Stimulated activated CD4-positive, alpha-beta T cell treated with anti-CD3 and anti-CD28 coated beads, Interleukin-1b, Interleukin-23, amount 100 ng/mL, for 48 hours (primary cell): ENCODE measurements around the gene TGM5.
"Not testable (repeated sequence)": the region's sequence is repeated elsewhere in the genome, so short reads cannot be mapped to it uniquely, and the experiment has no call there.

Source experiments
- DNase-seq: peaks from one replicate; pipeline ENCODE4 v3.0.0-alpha.2; 2020

TGM5 gene

GRCh38 chr15:43274136-43274535, 7.4 kb upstream of the TGM5 start:
- DNase-seq: no peak

GRCh38 chr15:43273243-43273642, 6.5 kb upstream of the TGM5 start:
- DNase-seq: no peak

DNA sequence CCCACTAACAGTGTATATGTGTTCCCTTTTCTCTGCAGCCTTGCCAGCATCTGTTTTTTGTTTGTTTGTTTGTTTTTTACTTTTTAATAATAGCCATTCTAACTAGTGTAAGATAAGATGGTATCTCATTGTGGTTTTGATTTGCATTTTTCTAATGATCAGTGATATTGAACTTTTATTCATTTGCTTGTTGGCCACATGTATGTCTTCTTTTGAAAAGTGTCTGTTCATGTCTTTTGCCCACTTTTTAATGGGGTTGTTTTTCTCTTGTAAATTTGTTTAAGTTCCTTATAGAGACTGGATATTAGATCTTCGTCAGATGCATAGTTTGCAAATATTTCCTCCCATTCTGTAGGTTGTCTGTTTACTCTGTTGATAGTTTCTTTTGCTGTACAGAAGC, 5.2 kb upstream of the TGM5 start:
- not testable (repeated sequence) for DNase-seq

DNA sequence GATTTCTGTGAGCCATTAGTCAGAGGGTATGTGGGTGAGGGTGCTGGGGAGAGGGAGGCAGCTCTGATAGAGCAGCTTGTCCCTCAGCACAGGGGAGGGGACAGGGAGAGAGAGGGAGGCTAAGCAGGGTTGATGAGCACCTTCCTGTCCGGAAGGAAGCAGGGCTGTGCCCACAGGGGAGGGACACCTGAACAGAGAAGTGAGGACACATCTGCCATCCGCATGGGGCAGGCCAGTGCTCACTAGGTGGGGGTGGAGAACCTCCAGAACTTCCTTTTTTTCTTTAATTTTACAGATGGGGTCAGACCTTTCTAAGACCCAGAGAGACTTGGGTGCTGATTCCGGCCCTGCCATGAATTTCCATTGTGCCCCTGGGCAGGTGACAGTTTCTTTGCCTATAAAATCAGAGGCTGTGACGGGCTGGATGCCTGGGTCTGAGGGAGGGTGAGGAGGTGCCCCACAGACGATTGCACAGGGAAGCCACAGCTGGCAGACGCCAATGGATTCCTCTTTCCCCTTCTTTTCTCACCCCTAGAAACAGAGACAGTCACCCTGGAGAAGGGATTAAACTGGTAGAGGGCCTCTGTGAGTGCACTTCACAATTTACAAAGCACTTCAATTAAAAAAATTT, 4.1 kb upstream of the TGM5 start:
- no peak for DNase-seq

DNA sequence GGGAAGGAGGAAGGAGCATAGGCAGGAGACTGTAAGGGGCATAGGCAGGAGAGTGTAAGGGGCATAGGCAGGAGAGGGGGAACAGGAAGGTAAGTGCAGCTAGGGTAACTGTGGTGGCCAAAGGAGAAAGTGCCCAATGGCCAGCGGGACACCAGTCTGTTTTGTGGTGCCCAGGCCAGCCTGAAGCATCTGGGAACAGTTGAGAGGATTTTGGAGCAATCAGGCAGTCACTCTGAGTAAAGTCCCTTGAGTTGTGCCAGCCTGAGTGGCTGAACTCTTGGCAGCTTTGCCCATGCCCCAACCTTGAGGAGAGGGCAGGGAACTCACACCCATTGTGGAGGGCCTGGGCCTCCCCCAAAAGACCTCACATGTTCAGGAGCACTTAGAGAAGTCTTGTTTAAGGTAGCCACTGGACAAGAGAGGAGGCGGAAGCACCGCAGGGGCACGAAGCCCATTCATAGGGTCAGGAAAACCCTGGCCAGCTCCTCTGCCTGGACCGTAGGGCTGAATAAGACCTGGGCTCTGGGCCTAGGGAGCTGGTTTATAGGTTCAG, 3.5 kb upstream of the TGM5 start:
- DNase-seq: no peak

GRCh38 chr15:43268111-43269105, 1.7 kb upstream of the TGM5 start:
- DNase-seq: no peak

- no peak for DNase-seq
These were observed 711 bp upstream of the TGM5 start for GRCh38 chr15:43267439-43267838.

DNA sequence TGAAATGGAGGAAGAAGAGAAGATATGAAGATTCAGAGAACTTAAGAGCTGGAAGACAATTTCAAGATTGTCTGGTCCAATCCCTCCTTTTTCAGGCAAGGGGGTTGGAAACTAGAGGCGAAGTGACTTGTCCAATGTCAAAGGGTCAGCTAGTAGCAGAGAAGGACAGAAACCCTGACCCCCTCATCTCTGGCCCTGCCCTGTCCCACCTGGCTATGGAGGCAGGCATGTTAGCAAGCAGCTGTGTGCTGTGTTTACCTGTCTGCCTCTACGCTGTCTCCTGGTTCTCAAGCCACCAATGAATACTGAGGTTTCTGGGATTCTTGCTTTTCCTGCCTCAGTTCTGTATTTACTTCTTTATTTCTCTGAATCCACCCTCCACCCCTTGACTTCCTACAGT, 342 bp downstream of the TGM5 start:
- no peak for DNase-seq

- DNase-seq: no peak
These were observed 6.6 kb downstream of the TGM5 start for GRCh38 chr15:43260011-43260615.

GRCh38 chr15:43258781-43259180, 7.9 kb downstream of the TGM5 start:
- DNase-seq: no peak

- no peak for DNase-seq
These were observed 10.4 kb downstream of the TGM5 start for GRCh38 chr15:43256341-43256740.

GRCh38 chr15:43255376-43255775, 11.4 kb downstream of the TGM5 start:
- DNase-seq: no peak

DNA sequence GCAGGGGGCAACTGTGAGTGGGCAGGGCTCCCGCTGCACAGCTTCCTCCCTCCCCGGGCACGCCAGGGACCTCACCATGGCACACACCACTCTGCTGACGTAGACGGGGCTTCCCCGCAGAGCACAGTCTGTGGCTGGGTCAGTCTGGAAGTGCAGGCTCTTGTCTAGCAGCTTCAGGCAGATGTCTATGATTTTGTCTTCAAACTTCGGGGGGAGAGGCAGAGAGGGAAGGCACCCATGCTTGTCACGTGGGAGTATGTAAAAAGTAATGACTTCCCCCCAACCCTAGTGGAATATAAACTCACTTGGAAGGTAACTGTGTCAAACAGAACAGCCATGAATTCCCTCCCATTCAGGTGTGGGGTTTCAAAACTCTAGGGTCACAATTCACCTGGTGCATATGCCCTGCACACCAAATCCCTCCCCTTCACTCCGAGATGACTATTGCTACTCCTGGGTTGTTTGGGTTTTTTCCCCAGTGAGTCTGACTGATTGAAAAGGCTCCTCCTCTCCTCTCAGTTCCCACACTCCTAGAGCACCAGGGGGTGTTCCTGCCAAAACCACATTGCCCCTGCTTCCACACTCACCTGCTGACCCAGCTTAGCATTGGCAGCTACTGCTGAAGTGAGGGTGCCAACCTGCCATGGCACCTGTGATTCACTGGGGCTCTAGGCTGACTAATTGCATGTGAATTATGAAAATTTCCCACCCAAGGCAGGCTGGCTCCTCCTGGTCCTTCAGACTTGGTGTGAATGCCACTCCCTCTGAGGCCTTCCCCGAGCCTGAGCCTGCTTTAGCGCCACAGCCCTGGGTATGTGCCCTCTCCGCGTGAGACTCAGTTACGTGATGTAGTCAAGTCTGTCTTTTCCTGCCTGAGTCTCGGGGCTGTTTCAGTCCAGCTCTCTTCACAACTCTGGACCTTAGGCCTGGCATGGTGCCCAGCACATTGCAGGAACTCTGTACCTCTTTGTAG, 13.0 kb downstream of the TGM5 start:
- DNase-seq: peak; percentile 52

GRCh38 chr15:43251871-43252250, 14.9 kb downstream of the TGM5 start:
- peak; percentile 44 for DNase-seq

DNA sequence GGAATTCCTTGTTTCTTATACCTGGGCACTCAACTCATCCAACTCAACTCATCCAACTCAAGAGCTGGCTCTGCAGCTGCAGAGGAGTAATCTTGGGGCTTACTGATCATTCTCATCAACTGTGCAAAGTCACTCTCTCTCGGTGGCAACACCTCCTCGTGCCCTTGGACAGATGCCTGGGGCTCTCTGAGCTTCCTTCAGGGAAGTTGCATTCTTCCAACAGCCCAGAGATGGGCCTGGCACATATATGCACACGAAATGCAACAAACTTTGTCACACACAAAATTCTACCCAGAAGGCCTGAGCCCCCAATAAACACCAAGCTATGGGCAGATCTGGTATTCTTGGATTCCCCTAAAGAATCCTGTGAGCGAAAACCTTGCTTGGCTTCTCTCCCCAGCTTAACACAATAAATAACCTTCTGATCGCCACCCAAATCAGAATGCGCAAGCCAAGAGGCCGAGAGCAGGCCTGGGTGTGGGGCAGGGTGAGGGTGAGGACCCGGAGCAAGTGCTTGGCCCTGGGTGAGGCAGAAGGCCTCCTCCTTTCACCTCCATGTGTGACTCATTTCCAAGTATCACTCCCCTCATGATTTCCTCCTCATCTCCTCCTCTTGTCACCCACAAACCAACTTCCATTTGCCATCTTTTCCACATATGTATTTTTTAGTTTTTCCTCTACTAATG, 15.4 kb downstream of the TGM5 start:
- DNase-seq: no peak

- no peak for DNase-seq
These were observed 15.9 kb downstream of the TGM5 start for GRCh38 chr15:43250785-43251184.

DNA sequence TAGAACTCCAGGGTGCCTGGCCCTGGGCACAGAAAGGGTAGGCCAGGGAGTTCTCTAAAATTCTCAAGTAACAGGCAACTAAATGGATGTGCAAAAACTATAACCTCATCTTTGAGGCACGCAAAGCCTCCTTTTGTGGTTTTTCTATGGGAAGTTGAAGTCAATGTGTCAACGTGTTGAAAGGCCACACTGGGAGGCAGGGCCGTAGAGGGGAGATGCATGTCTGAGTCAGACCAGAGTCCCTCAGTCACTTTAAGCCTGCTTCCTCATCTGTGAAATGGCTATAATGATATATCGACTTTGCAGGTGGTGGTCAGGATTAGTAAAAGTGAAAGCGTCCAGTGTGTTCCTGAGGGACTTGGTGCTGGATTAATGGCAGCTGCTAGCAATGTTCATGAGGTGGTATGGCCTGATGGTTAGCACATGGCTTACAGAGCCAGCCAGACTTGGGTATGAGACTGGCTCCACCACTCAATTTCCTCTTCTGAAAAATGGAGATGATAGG, 17.0 kb downstream of the TGM5 start:
- peak; percentile 44 for DNase-seq

DNA sequence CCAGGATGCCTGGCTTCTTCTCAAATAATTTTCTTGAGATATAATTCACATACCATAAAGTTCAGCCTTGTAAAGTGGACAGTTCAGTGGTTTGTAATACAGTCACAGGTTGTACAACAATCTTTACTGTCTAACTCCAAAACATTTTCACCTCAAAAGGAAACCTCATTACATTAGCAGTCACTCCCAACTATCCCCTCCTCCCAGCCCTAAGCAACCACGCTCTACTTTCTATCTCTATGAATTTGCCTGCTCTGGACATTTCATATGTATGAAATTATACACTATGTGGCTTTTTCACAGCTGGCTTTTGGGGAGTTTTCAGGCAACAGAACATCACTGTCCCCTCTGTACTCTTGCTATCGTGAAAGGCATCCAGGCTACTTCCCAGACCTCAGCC, 17.5 kb downstream of the TGM5 start:
- DNase-seq: no peak

DNA sequence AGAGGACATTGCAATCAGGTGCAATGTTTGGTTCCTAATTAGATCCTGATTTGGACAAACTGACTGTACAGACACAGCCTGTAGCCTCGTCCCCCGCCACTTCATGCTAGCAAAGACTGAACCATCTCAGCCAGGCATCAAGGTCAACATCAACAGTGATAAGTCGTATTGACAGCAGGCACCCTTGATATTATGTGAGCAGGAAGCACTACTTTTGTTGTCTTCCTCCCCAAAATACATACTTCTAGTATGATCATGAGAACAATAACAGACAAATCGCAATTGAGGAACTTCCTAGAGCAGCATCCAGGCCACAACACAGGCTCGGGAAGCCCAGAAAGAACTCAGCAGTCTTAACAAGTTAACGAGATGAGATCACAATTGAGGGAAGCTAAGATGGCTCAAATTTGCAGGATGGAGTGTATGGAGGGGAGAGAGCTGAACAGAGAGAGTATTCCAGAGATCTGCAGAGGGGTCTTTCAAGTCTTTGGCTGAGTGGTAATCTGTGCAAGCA, 20.4 kb downstream of the TGM5 start:
- DNase-seq: no peak

DNA sequence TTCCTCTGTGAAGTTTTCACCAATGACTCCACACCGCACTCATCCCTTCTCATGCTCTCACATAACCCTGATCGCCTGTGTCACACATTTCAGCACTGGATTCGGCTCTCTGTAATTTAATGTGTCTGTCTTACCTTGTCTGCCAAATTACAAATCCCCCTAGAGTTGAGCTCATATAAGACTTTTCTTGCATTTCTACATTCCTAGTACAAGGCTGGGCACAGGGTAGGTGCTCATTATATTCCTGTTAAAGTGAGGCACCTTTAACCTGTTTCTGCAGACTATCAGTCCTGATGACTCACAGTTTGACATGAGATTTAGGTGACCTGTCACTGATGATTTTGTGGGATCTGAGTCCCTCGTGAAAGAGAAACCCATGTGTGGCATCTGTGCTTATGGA, 22.6 kb downstream of the TGM5 start:
- DNase-seq: no peak

DNA sequence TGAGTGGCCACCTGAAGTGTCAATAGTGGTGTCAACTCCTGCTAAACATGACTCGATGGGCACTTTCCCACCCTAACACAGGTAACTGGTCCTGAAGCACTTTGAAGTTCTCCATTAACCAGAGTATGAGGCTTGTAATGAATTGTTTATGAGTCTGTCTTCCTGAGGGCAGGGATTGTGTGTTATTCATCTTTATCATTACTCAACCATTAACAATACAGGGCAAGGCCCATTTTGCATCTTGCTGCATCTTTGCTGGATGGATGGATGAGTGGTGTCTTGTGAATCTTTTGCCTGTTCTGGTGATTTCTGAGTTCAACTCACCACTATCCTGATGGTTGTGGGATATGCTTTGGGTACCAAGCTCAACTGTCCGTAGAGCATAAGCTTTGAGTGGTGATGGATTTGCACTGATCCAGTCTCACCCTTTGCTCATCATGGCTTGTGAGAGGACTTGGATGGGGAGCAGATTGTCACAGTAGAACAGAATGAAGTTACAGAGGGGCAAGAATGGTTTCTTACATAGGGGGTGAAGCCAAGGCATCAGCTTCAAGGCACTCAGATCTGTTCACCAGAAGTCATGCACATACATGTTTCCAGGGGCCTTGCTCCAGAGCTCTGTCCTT, 23.6 kb downstream of the TGM5 start:
- no peak for DNase-seq
